Progenitor cell of endocrine pancreas (in vitro differentiated cells): ENCODE data around the gene DDX23. TPM values are rescaled to one million over a fixed set of nuclear protein-coding genes. Genes with fewer than 3 reads are reported as not detected.

Source experiments
- DNase-seq: peaks from one replicate; pipeline ENCODE4 v3.0.0; 2021; ENCODE audit warnings: low spot score; ENCODE audit not compliant: unreplicated experiment
- H3K27ac Mint-ChIP-seq: 2 replicates; pipeline ENCODE4 v1.8.0; 2021; ENCODE audit warnings: mild to moderate bottlenecking, moderate library complexity, mixed read lengths
- H3K27me3 Mint-ChIP-seq: 2 replicates; pipeline ENCODE4 v1.8.0; 2021; ENCODE audit warnings: mixed read lengths
- H3K36me3 Mint-ChIP-seq: 2 replicates; pipeline ENCODE4 v1.8.0; 2022; ENCODE audit warnings: mixed read lengths; ENCODE audit not compliant: insufficient read depth
- H3K4me1 Mint-ChIP-seq: 2 replicates; pipeline ENCODE4 v1.8.0; 2021; ENCODE audit warnings: low read depth, mixed read lengths
- H3K4me3 Mint-ChIP-seq: 2 replicates; pipeline ENCODE4 v1.8.0; 2021; ENCODE audit warnings: low read depth, mild to moderate bottlenecking, moderate library complexity, mixed read lengths
- H3K9me3 Mint-ChIP-seq: 2 replicates; pipeline ENCODE4 v1.8.0; 2021; ENCODE audit warnings: low read depth, mixed read lengths
- CTCF ChIP-seq: fragments of 200-600 bp; sonication (generic); IDR thresholded peaks from one replicate; pipeline ENCODE4 v1.5.0; 2021; ENCODE audit warnings: antibody characterized with exemption, mild to moderate bottlenecking; ENCODE audit not compliant: unreplicated experiment
- total RNA-seq: library from RNA; stranded (reverse); gene quantifications from 2 replicates; pipeline ENCODE4 v1.2.1, GENCODE V29; 2021

DDX23 gene
- total RNA-seq, 1 donor from 2014 or later, result 129 TPM

- no peak for TF ChIP-seq CTCF
- no peak for DNase-seq
- H3K27ac Mint-ChIP-seq, result no peak overlapping the region
Measured at GRCh38 chr12:48800971-48801370, 51.0 kb downstream of the DDX23 start.

GRCh38 chr12:48800457-48800856 lies 51.5 kb downstream of the DDX23 start:
- DNase-seq, result no peak
- Mint-ChIP-seq H3K4me3 (no peak overlapping the region), H3K36me3 (no peaks in the 10 kb centered on the region), H3K27me3 (no peaks in the 10 kb centered on the region), H3K4me1 (peaks cover 2% of the 10 kb centered on the region), H3K9me3 (no peaks in the 10 kb centered on the region), H3K27ac (no peak overlapping the region)
- TF ChIP-seq CTCF, result no peak

More at GRCh38 chr12:48800971-48801370, 51.0 kb downstream of the DDX23 start:
- Mint-ChIP-seq H3K27me3 (no peaks in the 10 kb centered on the region), H3K4me1 (no peaks in the 10 kb centered on the region), H3K36me3 (no peaks in the 10 kb centered on the region), H3K9me3 (no peaks in the 10 kb centered on the region), H3K4me3 (no peak overlapping the region)

GRCh38 chr12:48796976-48797375 lies 55.0 kb downstream of the DDX23 start:
- Mint-ChIP-seq H3K4me3 (no peak overlapping the region), H3K4me1 (peaks cover 2% of the 10 kb centered on the region), H3K27me3 (no peaks in the 10 kb centered on the region), H3K36me3 (no peaks in the 10 kb centered on the region), H3K27ac (no peak overlapping the region), H3K9me3 (no peaks in the 10 kb centered on the region)
- no peak for DNase-seq
- no peak for TF ChIP-seq CTCF

DNA sequence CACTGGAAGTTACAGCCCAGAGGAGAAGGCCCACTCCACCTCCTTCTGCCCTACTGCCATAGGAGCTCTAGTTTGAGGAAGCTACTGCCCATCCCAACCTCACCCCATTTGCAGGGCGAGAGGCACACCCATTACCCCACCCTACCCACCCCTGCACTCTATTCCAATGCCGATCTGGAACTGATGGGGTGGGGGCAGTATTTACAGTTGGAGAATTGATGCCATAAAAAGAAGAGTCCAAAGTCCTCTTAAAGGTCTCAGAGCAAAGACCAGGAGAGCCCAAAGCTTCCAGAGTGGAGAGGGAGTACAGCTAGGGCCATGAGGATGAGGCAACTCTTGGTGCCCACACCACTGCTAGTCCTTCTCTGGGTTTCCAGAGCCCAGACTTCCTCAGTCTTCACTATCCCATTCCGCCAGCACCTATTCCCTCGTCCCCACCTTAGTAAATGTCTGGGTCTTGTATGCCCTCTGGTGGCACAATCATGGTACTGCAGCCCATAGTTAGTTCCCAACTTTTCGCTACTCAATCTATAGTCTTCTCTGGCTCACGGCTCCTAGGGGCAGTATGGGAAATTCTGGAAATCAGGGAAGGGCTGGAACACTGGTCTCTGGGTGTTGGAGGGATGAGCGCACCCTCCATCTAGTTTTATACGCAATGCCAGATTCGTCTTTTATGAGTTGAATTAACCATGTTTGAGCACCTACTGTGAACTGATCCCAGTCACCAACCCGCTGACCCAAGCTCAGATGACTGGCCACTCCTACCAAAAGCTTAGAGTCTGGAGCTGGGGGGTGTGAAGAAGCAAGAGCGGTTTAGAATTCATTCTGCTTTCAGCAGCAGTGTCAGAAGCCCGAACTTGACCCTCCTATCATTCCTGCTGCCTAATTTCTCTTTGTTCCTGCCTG lies 56.2 kb downstream of the DDX23 start:
- H3K4me3 Mint-ChIP-seq, result no peak overlapping the region
- H3K36me3 Mint-ChIP-seq, result no peaks in the 10 kb centered on the region
- H3K27me3 Mint-ChIP-seq, result no peaks in the 10 kb centered on the region

GRCh38 chr12:48794870-48795269 lies 57.1 kb downstream of the DDX23 start:
- Mint-ChIP-seq H3K4me3 (no peak overlapping the region), H3K27ac (no peak overlapping the region), H3K36me3 (no peaks in the 10 kb centered on the region), H3K27me3 (no peaks in the 10 kb centered on the region), H3K9me3 (no peaks in the 10 kb centered on the region), H3K4me1 (peaks cover 10% of the 10 kb centered on the region)
- no peak for DNase-seq
- no peak for TF ChIP-seq CTCF

More for the DNA sequence above, 56.2 kb downstream of the DDX23 start:
- peak; percentile 61 for DNase-seq
- H3K27ac Mint-ChIP-seq, result no peak overlapping the region
- peaks cover 2% of the 10 kb centered on the region for H3K4me1 Mint-ChIP-seq
- no peaks in the 10 kb centered on the region for H3K9me3 Mint-ChIP-seq
- TF ChIP-seq CTCF, result peak; percentile 92
